Measurements from ENCODE around the gene ADRM1.

DNA sequence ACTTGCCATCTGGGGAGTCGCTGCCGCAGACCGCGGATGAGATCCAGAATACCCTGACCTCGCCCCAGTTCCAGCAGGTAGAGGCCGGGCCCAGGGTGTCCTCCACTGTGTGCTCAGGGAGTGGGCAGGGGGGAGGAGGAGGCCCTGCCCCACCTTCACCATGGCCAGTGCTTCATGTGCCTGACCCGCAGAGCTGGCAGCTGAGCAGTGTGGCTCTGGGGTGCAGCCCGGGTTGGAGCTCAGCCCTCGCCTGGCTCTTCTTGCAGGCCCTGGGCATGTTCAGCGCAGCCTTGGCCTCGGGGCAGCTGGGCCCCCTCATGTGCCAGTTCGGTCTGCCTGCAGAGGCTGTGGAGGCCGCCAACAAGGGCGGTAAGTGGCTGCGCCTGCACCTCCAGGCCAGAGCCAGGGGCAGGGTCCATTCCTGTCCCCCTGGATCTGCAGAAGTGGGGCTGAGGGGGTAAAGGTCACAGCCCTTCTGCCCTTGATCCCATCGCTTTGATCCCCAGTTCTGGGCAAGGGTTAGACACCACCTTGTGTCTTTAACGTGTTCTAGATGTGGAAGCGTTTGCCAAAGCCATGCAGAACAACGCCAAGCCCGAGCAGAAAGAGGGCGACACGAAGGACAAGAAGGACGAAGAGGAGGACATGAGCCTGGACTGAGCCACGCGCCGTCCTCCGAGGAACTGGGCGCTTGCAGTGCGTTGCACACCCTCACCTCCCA is 5.5 kb downstream of the ADRM1 start:
- TF ChIP-seq TOX (CRISPR knock-in tag; IDR thresholded peaks at IDR 0.05; ENCODE audit: borderline replicate concordance) (no peak), ZNF8 (CRISPR knock-in tag; IDR thresholded peaks at IDR 0.05) (no peak), ZFP3 (CRISPR knock-in tag; IDR thresholded peaks at IDR 0.05) (no peak), ZFP30 (CRISPR knock-in tag; IDR thresholded peaks at IDR 0.05) (no peak), GLIS3 (CRISPR knock-in tag; IDR thresholded peaks at IDR 0.05) (no peak), ARNTL (CRISPR knock-in tag; IDR thresholded peaks at IDR 0.05; ENCODE audit: borderline replicate concordance, low read depth) (no peak), CSRNP3 (CRISPR knock-in tag; IDR thresholded peaks at IDR 0.05) (no peak)
- TF ChIP-seq, protein P1, sequence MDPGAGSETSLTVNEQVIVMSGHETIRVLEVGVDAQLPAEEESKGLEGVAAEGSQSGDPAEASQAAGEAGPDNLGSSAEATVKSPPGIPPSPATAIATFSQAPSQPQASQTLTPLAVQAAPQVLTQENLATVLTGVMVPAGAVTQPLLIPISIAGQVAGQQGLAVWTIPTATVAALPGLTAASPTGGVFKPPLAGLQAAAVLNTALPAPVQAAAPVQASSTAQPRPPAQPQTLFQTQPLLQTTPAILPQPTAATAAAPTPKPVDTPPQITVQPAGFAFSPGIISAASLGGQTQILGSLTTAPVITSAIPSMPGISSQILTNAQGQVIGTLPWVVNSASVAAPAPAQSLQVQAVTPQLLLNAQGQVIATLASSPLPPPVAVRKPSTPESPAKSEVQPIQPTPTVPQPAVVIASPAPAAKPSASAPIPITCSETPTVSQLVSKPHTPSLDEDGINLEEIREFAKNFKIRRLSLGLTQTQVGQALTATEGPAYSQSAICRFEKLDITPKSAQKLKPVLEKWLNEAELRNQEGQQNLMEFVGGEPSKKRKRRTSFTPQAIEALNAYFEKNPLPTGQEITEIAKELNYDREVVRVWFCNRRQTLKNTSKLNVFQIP (CRISPR knock-in tag; IDR thresholded peaks at IDR 0.05; ENCODE audit: borderline replicate concordance, low read depth): no peak
- TF ChIP-seq, protein P2, sequence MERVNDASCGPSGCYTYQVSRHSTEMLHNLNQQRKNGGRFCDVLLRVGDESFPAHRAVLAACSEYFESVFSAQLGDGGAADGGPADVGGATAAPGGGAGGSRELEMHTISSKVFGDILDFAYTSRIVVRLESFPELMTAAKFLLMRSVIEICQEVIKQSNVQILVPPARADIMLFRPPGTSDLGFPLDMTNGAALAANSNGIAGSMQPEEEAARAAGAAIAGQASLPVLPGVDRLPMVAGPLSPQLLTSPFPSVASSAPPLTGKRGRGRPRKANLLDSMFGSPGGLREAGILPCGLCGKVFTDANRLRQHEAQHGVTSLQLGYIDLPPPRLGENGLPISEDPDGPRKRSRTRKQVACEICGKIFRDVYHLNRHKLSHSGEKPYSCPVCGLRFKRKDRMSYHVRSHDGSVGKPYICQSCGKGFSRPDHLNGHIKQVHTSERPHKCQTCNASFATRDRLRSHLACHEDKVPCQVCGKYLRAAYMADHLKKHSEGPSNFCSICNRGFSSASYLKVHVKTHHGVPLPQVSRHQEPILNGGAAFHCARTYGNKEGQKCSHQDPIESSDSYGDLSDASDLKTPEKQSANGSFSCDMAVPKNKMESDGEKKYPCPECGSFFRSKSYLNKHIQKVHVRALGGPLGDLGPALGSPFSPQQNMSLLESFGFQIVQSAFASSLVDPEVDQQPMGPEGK (CRISPR knock-in tag; IDR thresholded peaks at IDR 0.05; ENCODE audit: borderline replicate concordance): no peak
- TF ChIP-seq, protein P3, sequence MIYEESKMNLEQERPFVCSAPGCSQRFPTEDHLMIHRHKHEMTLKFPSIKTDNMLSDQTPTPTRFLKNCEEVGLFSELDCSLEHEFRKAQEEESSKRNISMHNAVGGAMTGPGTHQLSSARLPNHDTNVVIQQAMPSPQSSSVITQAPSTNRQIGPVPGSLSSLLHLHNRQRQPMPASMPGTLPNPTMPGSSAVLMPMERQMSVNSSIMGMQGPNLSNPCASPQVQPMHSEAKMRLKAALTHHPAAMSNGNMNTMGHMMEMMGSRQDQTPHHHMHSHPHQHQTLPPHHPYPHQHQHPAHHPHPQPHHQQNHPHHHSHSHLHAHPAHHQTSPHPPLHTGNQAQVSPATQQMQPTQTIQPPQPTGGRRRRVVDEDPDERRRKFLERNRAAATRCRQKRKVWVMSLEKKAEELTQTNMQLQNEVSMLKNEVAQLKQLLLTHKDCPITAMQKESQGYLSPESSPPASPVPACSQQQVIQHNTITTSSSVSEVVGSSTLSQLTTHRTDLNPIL (CRISPR knock-in tag; IDR thresholded peaks at IDR 0.05; ENCODE audit: low read depth): no peak

All from SK-N-SH treated with all-trans-retinoic acid at 6 μM for 48 hours (cell line).